ENCODE results near the gene SETD5.

GRCh38 chr3:9448071-9448470, 50.7 kb downstream of the SETD5 start:
- TF ChIP-seq POLR2A (IDR thresholded peaks at IDR 0.05), result no peak
- no peak for TF ChIP-seq CTCF (IDR thresholded peaks at IDR 0.05 in 8 of 11, conservative IDR thresholded peaks at IDR 0.05 in 3 of 11)
- no peak for TF ChIP-seq POLR2AphosphoS5 (IDR thresholded peaks at IDR 0.05)
